Right cardiac atrium (tissue), 5 donors: ENCODE data around the gene SFXN1. TPM values are rescaled to one million over a fixed set of nuclear protein-coding genes. Genes with fewer than 3 reads are reported as not detected.

Source experiments
- ATAC-seq, 2 donors: fragments of 200-7000 bp; cut with Tn5 transposase; one replicate each; pipeline versions ENCODE4 v1.8.0 to v1.9.1; 2020; ENCODE audit warnings: moderate library complexity in 2 of 2, mild to moderate bottlenecking in 1 of 2
- DNase-seq, 3 donors: peaks; one replicate each; pipeline ENCODE4 v3.0.0-alpha.2; 2020
- H3K27ac ChIP-seq: one replicate; pipeline ENCODE4 v1.5.1; 2013; ENCODE audit warnings: mild to moderate bottlenecking, low read length, control low read depth, moderate library complexity
- H3K27me3 ChIP-seq: one replicate; pipeline ENCODE4 v1.6.1; 2013; ENCODE audit not compliant: control insufficient read depth, insufficient read depth
- H3K4me1 ChIP-seq: one replicate; pipeline ENCODE4 v1.6.1; 2013; ENCODE audit warnings: low read length; ENCODE audit not compliant: control insufficient read depth, insufficient read depth
- H3K4me3 ChIP-seq: one replicate; pipeline ENCODE4 v1.5.1; 2013; ENCODE audit warnings: low read length, control low read depth
- H3K9me3 ChIP-seq: one replicate; pipeline ENCODE4 v1.6.1; 2013; ENCODE audit warnings: low read length; ENCODE audit not compliant: control insufficient read depth
- WGBS: extraction: QIAGEN DNeasy Blood & Tissue Kit; methylation state at CpG from one replicate; pipeline ENCODE4 v1.1.7; 2013; 5-methylcytosine and 5-hydroxymethylcytosine counted together
- intact Hi-C, 4 donors: fragments of 100-400 bp; cut with DNase I; formaldehyde crosslinking; loops; one replicate each; pipeline versions ENCODE4 v1.11.0 to v1.14.0; 2022 to 2023
- polyA plus RNA-seq: library from polyadenylated mRNA; stranded (reverse); fragments of 200-250 nt; gene quantifications from one replicate; pipeline ENCODE4 v1.2.3, GENCODE V29; 2013
- total RNA-seq, 4 donors: library from RNA; stranded (reverse); fragmentation: NEBNext Ultra II Directional; extraction: Animal tissue kit (Norgen Biotek cat#: 25700); gene quantifications; one replicate each; pipeline ENCODE4 v1.2.1, GENCODE V29; 2021
- donor health status: healthy with polysubstance abuse.
- donor health status: DM: no; HTN: yes; CAD: no.
- donor health status: DM: no; HTN: no; CAD: no.
- donor health status: DM: no; HTN: yes; CAD: no; lungs with severe emphysema.
- donor health status: DM: yes; HTN: yes; CAD: no.

Gene SFXN1
- total and polyA plus RNA-seq, 5 donors, result 14.7 to 37.6 (median 35.1) TPM

- no peak overlapping the region for H3K27ac ChIP-seq
- ATAC-seq (no peak), DNase-seq (no peak)
- no peaks in the 10 kb centered on the region for H3K27me3 ChIP-seq
- no peaks in the 10 kb centered on the region for H3K9me3 ChIP-seq
- H3K4me1 ChIP-seq, result no peaks in the 10 kb centered on the region
- H3K4me3 ChIP-seq, result no peak overlapping the region
- intact Hi-C loops, result no loop called here
- WGBS, result 52% methylated on average over 4 of the region's 4 CpGs
Observed at GRCh38 chr5:175556794-175557193, 78.4 kb downstream of the SFXN1 start.

DNA sequence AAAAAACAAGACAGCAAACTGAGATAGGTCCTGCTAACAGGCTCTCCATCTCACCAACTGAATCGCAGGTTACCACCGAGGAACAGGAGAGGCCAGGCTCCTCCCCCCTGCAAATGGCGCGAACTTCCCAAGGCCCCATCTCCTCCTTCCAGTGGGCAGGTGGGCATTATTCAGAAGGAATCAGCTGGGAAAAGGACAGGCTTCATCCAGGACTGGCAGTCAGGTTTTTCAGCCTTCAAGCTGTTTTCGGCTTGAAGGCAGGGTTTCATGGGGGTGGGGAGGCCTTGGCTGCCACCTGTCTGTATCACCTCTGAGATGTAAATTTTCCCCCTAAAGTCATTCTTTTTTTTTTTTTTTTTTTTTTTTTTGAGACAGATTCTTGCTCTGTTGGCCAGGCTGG lies 79.4 kb downstream of the SFXN1 start:
- no peaks in the 10 kb centered on the region for H3K4me1 ChIP-seq
- no peaks in the 10 kb centered on the region for H3K27me3 ChIP-seq
- no peaks in the 10 kb centered on the region for H3K9me3 ChIP-seq
- DNase-seq (no peak), ATAC-seq (no peak)
- WGBS, result 68% methylated on average over 5 of the region's 5 CpGs
- no peak overlapping the region for H3K27ac ChIP-seq
- intact Hi-C loops, result no loop called here
- no peak overlapping the region for H3K4me3 ChIP-seq

DNA sequence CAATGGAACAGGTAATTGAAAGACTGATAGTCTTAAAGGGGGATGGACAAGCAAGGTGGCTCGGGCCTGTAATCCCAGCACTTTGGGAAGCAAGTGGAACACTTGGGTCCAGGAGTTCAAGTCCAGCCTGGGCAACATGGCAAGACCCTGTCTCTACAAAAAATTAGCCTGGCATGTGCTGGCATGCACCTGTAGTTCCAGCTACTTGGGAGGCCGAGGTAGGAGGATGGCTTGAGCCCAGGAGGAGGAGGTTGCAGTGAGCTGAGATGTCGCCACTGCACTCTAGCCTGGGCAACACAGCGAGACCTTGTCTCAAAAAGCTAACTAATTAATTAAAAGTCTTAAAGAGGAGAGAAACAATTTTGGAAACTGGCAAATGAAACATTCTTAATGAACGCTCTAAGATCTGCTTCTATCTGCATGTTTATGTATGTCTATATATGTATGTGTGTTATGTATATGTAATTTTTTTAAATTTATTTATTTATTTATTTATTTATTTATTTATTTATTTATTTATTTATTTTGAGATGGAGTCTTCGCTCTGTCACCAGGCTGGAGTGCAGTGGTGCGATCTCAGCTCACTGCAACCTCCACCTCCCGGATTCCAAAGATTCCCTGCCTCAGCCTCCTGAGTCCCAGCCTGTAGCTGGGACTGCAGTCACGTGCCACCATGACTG lies 80.6 kb downstream of the SFXN1 start:
- H3K4me3 ChIP-seq, result no peak overlapping the region
- H3K27me3 ChIP-seq, result no peaks in the 10 kb centered on the region
- ATAC-seq, result no peak
- WGBS, result 90% methylated on average over 9 of the region's 9 CpGs
- no peak for DNase-seq
- H3K27ac ChIP-seq, result no peak overlapping the region
- H3K4me1 ChIP-seq, result no peaks in the 10 kb centered on the region
- no peaks in the 10 kb centered on the region for H3K9me3 ChIP-seq
- intact Hi-C loops, result no loop called here

GRCh38 chr5:175560011-175560410 lies 81.7 kb downstream of the SFXN1 start:
- H3K4me1 ChIP-seq, result no peaks in the 10 kb centered on the region
- no peaks in the 10 kb centered on the region for H3K27me3 ChIP-seq
- ATAC-seq, result no peak
- DNase-seq, result no peak
- no peaks in the 10 kb centered on the region for H3K9me3 ChIP-seq
- whole genome bisulfite sequencing, result 68% methylated on average over 2 of the region's 2 CpGs
- no peak overlapping the region for H3K27ac ChIP-seq
- no peak overlapping the region for H3K4me3 ChIP-seq
- intact Hi-C loops, result no loop called here

- no peaks in the 10 kb centered on the region for H3K27me3 ChIP-seq
- no peak for DNase-seq
- no peak overlapping the region for H3K27ac ChIP-seq
- WGBS, result 70% methylated on average over 5 of the region's 5 CpGs
- H3K4me1 ChIP-seq, result no peaks in the 10 kb centered on the region
- intact Hi-C loops, result no loop called here
- ATAC-seq, result no peak
- H3K4me3 ChIP-seq, result no peak overlapping the region
- no peaks in the 10 kb centered on the region for H3K9me3 ChIP-seq
Observed at GRCh38 chr5:175561085-175561484, 82.7 kb downstream of the SFXN1 start.

DNA sequence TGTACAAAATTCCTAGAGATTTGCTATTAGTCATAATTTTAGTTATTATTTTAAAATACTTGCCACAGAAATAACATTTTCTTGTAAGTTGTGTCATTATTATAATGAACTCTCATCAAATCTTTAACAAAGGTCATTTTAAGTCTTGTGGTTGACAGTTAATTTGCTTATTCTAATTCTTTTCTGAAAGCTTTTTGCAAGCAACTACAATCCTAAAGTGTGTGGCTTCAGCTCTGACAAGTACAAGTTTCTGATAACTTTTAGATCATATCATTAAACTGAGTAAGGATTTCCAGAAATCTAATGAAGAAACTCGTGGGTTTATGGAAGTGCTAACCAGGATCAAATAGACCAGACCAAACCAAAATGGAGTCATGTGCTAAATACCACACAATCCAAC lies 86.4 kb downstream of the SFXN1 start:
- ATAC-seq (no peak), DNase-seq (no peak)
- H3K27ac ChIP-seq, result no peak overlapping the region
- no peaks in the 10 kb centered on the region for H3K4me1 ChIP-seq
- no peak overlapping the region for H3K4me3 ChIP-seq
- intact Hi-C loops, result no loop called here
- H3K27me3 ChIP-seq, result no peaks in the 10 kb centered on the region
- H3K9me3 ChIP-seq, result no peaks in the 10 kb centered on the region
- WGBS, result 45% methylated on average over 1 of the region's 1 CpG

DNA sequence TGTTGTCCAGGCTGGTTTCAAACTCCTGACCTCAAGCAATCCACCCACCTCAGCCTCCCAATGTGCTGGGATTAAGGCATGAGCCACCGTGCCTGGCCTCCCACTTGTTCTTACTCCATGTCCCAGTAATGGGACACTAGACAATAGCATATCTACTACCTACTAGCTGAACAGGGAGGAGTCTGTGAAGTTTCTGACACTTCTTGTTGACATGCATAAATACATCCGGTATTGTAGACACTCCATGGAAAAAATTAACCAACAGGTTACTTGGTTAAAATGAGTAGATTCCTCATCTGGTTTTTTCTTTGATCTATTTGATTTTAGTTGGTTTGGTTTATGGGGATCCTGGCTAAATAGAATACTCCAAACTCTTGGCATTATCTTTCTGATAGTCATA lies 88.3 kb downstream of the SFXN1 start:
- Histone ChIP-seq H3K27ac (no peak overlapping the region), H3K4me3 (no peak overlapping the region), H3K9me3 (no peaks in the 10 kb centered on the region), H3K27me3 (no peaks in the 10 kb centered on the region), H3K4me1 (no peaks in the 10 kb centered on the region)
- WGBS, result 81% methylated on average over 2 of the region's 2 CpGs
- ATAC-seq, result no peak
- intact Hi-C loops, result no loop called here
- DNase-seq, result no peak

DNA sequence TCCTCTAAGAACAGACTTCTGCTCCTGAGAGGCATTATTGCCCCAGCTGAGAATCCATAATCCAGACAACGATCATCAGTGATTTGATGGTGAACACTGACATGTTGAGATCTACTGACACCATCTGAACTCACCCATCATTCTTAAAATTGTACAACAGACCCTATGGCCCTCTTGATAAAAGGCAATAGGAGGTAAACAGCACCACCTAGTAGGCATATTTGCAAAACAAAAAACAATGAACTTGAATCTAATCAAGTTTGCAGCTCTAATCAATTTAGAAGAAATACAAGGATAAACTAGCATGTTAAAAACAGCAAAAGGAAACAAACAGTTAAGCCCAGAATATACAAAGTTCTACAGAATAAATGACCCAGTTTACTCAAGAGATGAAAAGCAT lies 89.6 kb downstream of the SFXN1 start:
- no peaks in the 10 kb centered on the region for H3K9me3 ChIP-seq
- H3K4me3 ChIP-seq, result no peak overlapping the region
- no peaks in the 10 kb centered on the region for H3K4me1 ChIP-seq
- H3K27me3 ChIP-seq, result no peaks in the 10 kb centered on the region
- ATAC-seq (no peak), DNase-seq (no peak)
- WGBS, result 82% methylated on average over 1 of the region's 1 CpG
- H3K27ac ChIP-seq, result no peak overlapping the region
- intact Hi-C loops, result no loop called here

DNA sequence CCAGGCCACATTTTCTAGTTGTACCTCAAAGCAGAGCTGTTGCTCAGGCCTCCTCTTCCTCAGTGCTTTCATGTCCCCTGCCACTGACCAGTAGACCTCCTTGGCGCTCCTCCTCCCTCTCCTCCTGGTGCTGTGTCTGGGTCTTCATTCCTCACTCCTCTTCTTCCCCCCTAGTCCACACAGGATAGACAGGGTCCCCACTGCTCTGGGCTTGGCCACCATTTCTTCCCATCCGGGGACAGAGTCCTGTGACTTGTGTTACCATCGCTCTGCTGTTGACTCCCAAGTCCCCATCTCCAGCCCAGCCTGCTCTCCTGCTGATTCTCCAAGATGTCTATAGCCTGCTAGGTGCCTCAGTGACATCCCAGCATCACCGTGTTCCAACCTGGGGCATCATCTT lies 91.3 kb downstream of the SFXN1 start:
- ATAC-seq (no peak), DNase-seq (no peak)
- H3K27ac ChIP-seq, result no peak overlapping the region
- no peaks in the 10 kb centered on the region for H3K27me3 ChIP-seq
- WGBS, result 94% methylated on average over 4 of the region's 4 CpGs
- H3K4me3 ChIP-seq, result no peak overlapping the region
- intact Hi-C loops, result no loop called here
- H3K9me3 ChIP-seq, result no peaks in the 10 kb centered on the region
- no peaks in the 10 kb centered on the region for H3K4me1 ChIP-seq

- no peak overlapping the region for H3K27ac ChIP-seq
- intact Hi-C loops, result no loop called here
- H3K27me3 ChIP-seq, result no peaks in the 10 kb centered on the region
- no peaks in the 10 kb centered on the region for H3K4me1 ChIP-seq
- no peaks in the 10 kb centered on the region for H3K9me3 ChIP-seq
- no peak for DNase-seq
- ATAC-seq, result peak; percentile 77 to 88
- no peak overlapping the region for H3K4me3 ChIP-seq
- 40% methylated on average over 4 of the region's 4 CpGs for WGBS
Observed at GRCh38 chr5:175572886-175573285, 94.5 kb downstream of the SFXN1 start.

- no peaks in the 10 kb centered on the region for H3K9me3 ChIP-seq
- WGBS, result 42% methylated on average over 15 of the region's 15 CpGs
- H3K27ac ChIP-seq, result peak overlapping the region; percentile 19
- no peaks in the 10 kb centered on the region for H3K4me1 ChIP-seq
- DNase-seq, result no peak
- H3K4me3 ChIP-seq, result no peak overlapping the region
- intact Hi-C loops, result no loop called here
- no peaks in the 10 kb centered on the region for H3K27me3 ChIP-seq
- no peak for ATAC-seq
Observed at GRCh38 chr5:175573493-175574269, 95.3 kb downstream of the SFXN1 start.
